GM19328 (cell line): ENCODE results near the gene C9orf85.
"Not testable (repeated sequence)": the region's sequence is repeated elsewhere in the genome, so short reads cannot be mapped to it uniquely, and the experiment has no call there.

Experiments
- ATAC-seq: cut with Tn5 transposase; IDR thresholded peaks from one replicate; pipeline ENCODE4 v1.9.1; 2021; ENCODE audit warnings: mild to moderate bottlenecking, moderate library complexity; ENCODE audit not compliant: unreplicated experiment

Gene C9orf85

GRCh38 chr9:71987471-71988371 is 76.3 kb downstream of the C9orf85 start:
- no peak for ATAC-seq

- no peak for ATAC-seq
Measured at GRCh38 chr9:71990466-71990865, 79.0 kb downstream of the C9orf85 start.

- ATAC-seq: no peak
Measured at GRCh38 chr9:72005451-72005850, 94.0 kb downstream of the C9orf85 start.

GRCh38 chr9:72006501-72006900 is 95.1 kb downstream of the C9orf85 start:
- ATAC-seq: no peak

GRCh38 chr9:72007726-72008125 is 96.3 kb downstream of the C9orf85 start:
- not testable (repeated sequence) for ATAC-seq

- ATAC-seq: no peak
Measured at GRCh38 chr9:72012646-72013045, 101.2 kb downstream of the C9orf85 start.

DNA sequence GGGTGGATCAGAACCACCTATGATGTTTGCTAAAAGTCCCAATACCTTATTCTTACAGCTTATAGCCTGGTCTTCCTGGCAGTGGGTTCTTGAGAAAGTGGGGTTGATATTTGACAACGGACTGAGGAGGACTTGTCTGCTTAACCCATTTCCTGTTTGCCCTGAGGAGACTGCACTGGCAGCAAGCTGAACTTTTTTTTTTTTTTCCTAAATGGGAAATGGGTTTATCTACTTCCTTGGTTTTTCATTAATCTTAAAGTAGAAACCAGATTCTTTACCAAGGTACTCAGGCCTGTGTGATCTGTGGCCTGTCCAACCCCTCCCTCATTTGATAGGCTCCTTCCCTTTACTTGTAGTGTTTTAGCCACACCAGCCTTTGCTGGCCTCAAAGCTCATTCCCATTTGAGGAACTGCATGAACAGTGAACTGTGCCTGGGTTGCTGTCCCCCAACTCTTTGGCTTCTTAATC is 101.9 kb downstream of the C9orf85 start:
- no peak for ATAC-seq

DNA sequence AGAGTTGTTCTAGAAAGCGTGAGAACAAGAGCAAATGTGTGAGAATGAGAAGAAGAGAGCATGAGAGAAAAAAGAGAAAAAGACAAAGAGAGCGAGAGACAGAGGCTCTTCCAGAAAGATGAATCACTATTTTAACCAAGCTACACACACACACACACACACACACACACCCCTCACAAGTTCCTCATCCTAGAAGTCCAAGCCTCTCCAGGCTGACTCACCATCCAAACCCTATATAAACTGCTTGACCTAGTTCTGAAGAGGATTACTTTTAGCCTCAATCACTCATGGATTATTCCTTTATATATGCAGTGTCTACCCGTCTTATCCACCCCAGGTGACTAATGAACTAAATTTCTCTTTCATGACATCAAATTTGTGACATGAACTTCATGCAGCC is 111.4 kb downstream of the C9orf85 start:
- no peak for ATAC-seq
